ENCODE measurements around the gene RFC1.
"Not testable (repeated sequence)": the region's sequence is repeated elsewhere in the genome, so short reads cannot be mapped to it uniquely, and the experiment has no call there.

Gene RFC1

GRCh38 chr4:39365830-39366771 lies at the start of gene RFC1:
Gene RFC1 (minus strand): TSS chr4:39366362. CDS start chr4:39366241, 121 bp downstream.
- DNase-seq: peak; percentile 94

GRCh38 chr4:39415678-39416283 lies 49.6 kb upstream of the RFC1 start:
- no peak for DNase-seq

GRCh38 chr4:39411561-39411960 lies 45.4 kb upstream of the RFC1 start:
- not testable (repeated sequence) for DNase-seq

GRCh38 chr4:39410415-39410814 lies 44.3 kb upstream of the RFC1 start:
- DNase-seq: no peak

GRCh38 chr4:39407584-39407885 lies 41.4 kb upstream of the RFC1 start:
- no peak for DNase-seq

GRCh38 chr4:39406763-39407583 lies 40.8 kb upstream of the RFC1 start, which contains the start of gene KLB:
Gene KLB (plus strand): TSS chr4:39406930. CDS start chr4:39406950, 20 bp downstream.
- no peak for DNase-seq

GRCh38 chr4:39401640-39402039 lies 35.5 kb upstream of the RFC1 start:
- DNase-seq: not testable (repeated sequence)

- DNase-seq: peak; percentile 6
Observed at GRCh38 chr4:39394706-39395105, 28.5 kb upstream of the RFC1 start.

- DNase-seq: no peak
Observed at GRCh38 chr4:39390603-39391002, 24.4 kb upstream of the RFC1 start.

- no peak for DNase-seq
Observed at GRCh38 chr4:39384563-39384962, 18.4 kb upstream of the RFC1 start.

GRCh38 chr4:39383690-39384089 lies 17.5 kb upstream of the RFC1 start:
- no peak for DNase-seq

GRCh38 chr4:39375478-39375877 lies 9.3 kb upstream of the RFC1 start:
- DNase-seq: no peak

GRCh38 chr4:39371209-39371608 lies 5.0 kb upstream of the RFC1 start:
- not testable (repeated sequence) for DNase-seq

- no peak for DNase-seq
Observed at GRCh38 chr4:39369301-39369700, 3.1 kb upstream of the RFC1 start.

GRCh38 chr4:39367166-39367565 lies 1.0 kb upstream of the RFC1 start:
- no peak for DNase-seq

GRCh38 chr4:39365360-39365759 lies 802 bp downstream of the RFC1 start:
- no peak for DNase-seq

- no peak for DNase-seq
Observed at GRCh38 chr4:39363773-39364393, 2.3 kb downstream of the RFC1 start.

- DNase-seq: no peak
Observed at GRCh38 chr4:39362827-39363226, 3.3 kb downstream of the RFC1 start.

- DNase-seq: not testable (repeated sequence)
Observed at GRCh38 chr4:39360611-39361010, 5.6 kb downstream of the RFC1 start.

GRCh38 chr4:39357002-39357401 lies 9.2 kb downstream of the RFC1 start:
- DNase-seq: no peak

- DNase-seq: no peak
Observed at GRCh38 chr4:39354254-39354552, 12.0 kb downstream of the RFC1 start.

- peak; percentile 12 for DNase-seq
Observed at GRCh38 chr4:39353478-39354253, 12.5 kb downstream of the RFC1 start.

All from CD4-positive, alpha-beta T cell treated with Interleukin-6 for 4 hours (primary cell).